B cell (primary cell): ENCODE data around the gene RPUSD3. TPM values are rescaled to one million over a fixed set of nuclear protein-coding genes. Genes with fewer than 3 reads are reported as not detected.

Experiments
- ATAC-seq: fragments of 200-7000 bp; cut with Tn5 transposase; one replicate; pipeline ENCODE4 v1.10.0; 2021; ENCODE audit warnings: low read depth, mild to moderate bottlenecking, moderate number of reproducible peaks, moderate library complexity
- CTCF ChIA-PET: fragments of 350-600 bp; sonication (Branson Sonifier 250); formaldehyde crosslinking; loops from one replicate; lab custom pipeline; 2021; ENCODE audit warnings: antibody characterized with exemption, inconsistent platforms; lab: Charles Lee
- POLR2A ChIA-PET: fragments of 350-600 bp; sonication (Branson Sonifier 250); formaldehyde crosslinking; loops from one replicate; lab custom pipeline; 2021; ENCODE audit warnings: antibody characterized with exemption; lab: Charles Lee
- DNase-seq: peaks from one replicate; pipeline ENCODE4 v3.0.0; 2013
- H2AFZ ChIP-seq: 2 replicates; pipeline ENCODE4 v1.6.1; 2012; ENCODE audit warnings: mild to moderate bottlenecking, low read depth, low read length; ENCODE audit not compliant: insufficient read depth, poor library complexity, severe bottlenecking
- H3K27ac ChIP-seq, 2 donors: 1 replicate in 1 of 2; 2 replicates in 1 of 2; pipeline ENCODE4 v1.5.1; 2012 to 2013; ENCODE audit warnings: low read length in 2 of 2, mild to moderate bottlenecking in 2 of 2, moderate library complexity in 1 of 2
- H3K27me3 ChIP-seq, 4 experiments: fragments of 200-600 bp in 1 of 4; sonication (generic) in 1 of 4; replicated peaks in 1 of 4; 1 replicate in 2 of 4; 2 replicates in 2 of 4; pipeline versions ENCODE4 v1.6.1 to v1.7.0; 2013 to 2016; ENCODE audit warnings: low read length in 3 of 4, mild to moderate bottlenecking in 2 of 4, mixed read lengths in 1 of 4, moderate library complexity in 1 of 4; ENCODE audit not compliant: insufficient read depth in 4 of 4, control insufficient read depth in 3 of 4; ENCODE audit errors: control extremely low read depth in 1 of 4
- H3K36me3 ChIP-seq, 2 experiments: replicated peaks in 1 of 2; 1 replicate in 1 of 2; 2 replicates in 1 of 2; pipeline versions ENCODE4 v1.6.1 to v1.7.1; 2013; ENCODE audit warnings: low read length in 1 of 2; ENCODE audit not compliant: insufficient read depth in 2 of 2, control insufficient read depth in 1 of 2; ENCODE audit errors: control extremely low read depth in 1 of 2, extremely low read depth in 1 of 2
- H3K4me1 ChIP-seq, 2 donors: fragments of 200-600 bp in 1 of 2; sonication (generic) in 1 of 2; 1 replicate in 1 of 2; 2 replicates in 1 of 2; pipeline versions ENCODE4 v1.5.1 to v1.6.1; 2013 to 2017; ENCODE audit warnings: low read length in 2 of 2; ENCODE audit not compliant: control insufficient read depth in 2 of 2, insufficient read depth in 2 of 2
- H3K4me2 ChIP-seq: replicated peaks from 2 replicates; pipeline ENCODE3; 2012; ENCODE audit warnings: mild to moderate bottlenecking, low read depth, low read length; ENCODE audit not compliant: poor library complexity, severe bottlenecking
- H3K4me3 ChIP-seq, 5 experiments: fragments of 200-600 bp in 1 of 5; sonication (generic) in 1 of 5; 1 replicate in 3 of 5; 2 replicates in 2 of 5; pipeline versions ENCODE4 v1.5.1 to v1.7.0; 2011 to 2016; ENCODE audit warnings: low read length in 4 of 5, mild to moderate bottlenecking in 4 of 5, low read depth in 2 of 5, control low read depth in 1 of 5, moderate library complexity in 1 of 5; ENCODE audit not compliant: insufficient read depth in 1 of 5; ENCODE audit errors: control extremely low read depth in 1 of 5, extremely low read depth in 1 of 5
- H3K79me2 ChIP-seq: fragments of 200-600 bp; sonication (generic); one replicate; pipeline ENCODE4 v1.6.0; 2016; ENCODE audit warnings: low read length; ENCODE audit not compliant: control insufficient read depth, insufficient read depth
- H3K9ac ChIP-seq: fragments of 200-600 bp; sonication (generic); 2 replicates; pipeline ENCODE4 v1.6.1; 2017; ENCODE audit warnings: mild to moderate bottlenecking, low read length, moderate library complexity
- H3K9me3 ChIP-seq, 3 donors: one replicate each; pipeline versions ENCODE4 v1.6.1 to v1.7.1; 2013; ENCODE audit warnings: low read length in 2 of 3; ENCODE audit not compliant: control insufficient read depth in 2 of 3, insufficient read depth in 1 of 3; ENCODE audit errors: control extremely low read depth in 1 of 3
- H4K20me1 ChIP-seq: 2 replicates; pipeline ENCODE4 v1.6.0; 2012; ENCODE audit warnings: mild to moderate bottlenecking, low read length; ENCODE audit not compliant: insufficient read depth, control insufficient read depth, poor library complexity, severe bottlenecking
- H3K27ac Mint-ChIP-seq: one replicate; pipeline ENCODE4 v1.8.0; 2021; ENCODE audit warnings: mixed read lengths
- H3K27me3 Mint-ChIP-seq: one replicate; pipeline ENCODE4 v1.8.0; 2021; ENCODE audit warnings: mixed read lengths
- H3K4me1 Mint-ChIP-seq: one replicate; pipeline ENCODE4 v1.8.0; 2021; ENCODE audit warnings: mixed read lengths
- H3K4me3 Mint-ChIP-seq: one replicate; pipeline ENCODE4 v1.8.0; 2021; ENCODE audit warnings: mixed read lengths
- H3K9me3 Mint-ChIP-seq: one replicate; pipeline ENCODE4 v1.8.0; 2022; ENCODE audit warnings: mixed read lengths; ENCODE audit not compliant: insufficient read depth
- CTCF ChIP-seq: fragments of 200-600 bp; IDR thresholded peaks from one replicate; pipeline ENCODE4 v1.8.0; 2022; ENCODE audit warnings: antibody characterized with exemption, mild to moderate bottlenecking
- EZH2 ChIP-seq: IDR thresholded peaks from 2 replicates; pipeline ENCODE4 v1.6.1; 2012; ENCODE audit warnings: borderline replicate concordance, low read depth, mild to moderate bottlenecking, moderate library complexity, low read length; ENCODE audit not compliant: insufficient read depth, poor library complexity, severe bottlenecking
- WGBS: methylation state at CpG from one replicate; pipeline ENCODE4 v1.1.5; 2013; ENCODE audit warnings: missing lambda C conversion rate; ENCODE audit not compliant: insufficient coverage; 5-methylcytosine and 5-hydroxymethylcytosine counted together
- intact Hi-C: fragments of 100-400 bp; cut with micrococcal nuclease; formaldehyde crosslinking; loops from one replicate; pipeline ENCODE4 v1.10.0; 2022
- polyA plus RNA-seq: library from polyadenylated mRNA; depleted of rRNA; stranded (reverse); fragments of >200 nt; gene quantifications from 2 replicates; pipeline ENCODE4 v1.2.3, GENCODE V29; 2012
- total RNA-seq, 2 donors: library from RNA; stranded (reverse); fragments of 120-200 nt in 1 of 2; gene quantifications; 1 replicate in 1 of 2; 2 replicates in 1 of 2; pipeline versions ENCODE4 v1.2.3 to v1.2.4, GENCODE V29; 2013 to 2022

Gene RPUSD3
- total and polyA plus RNA-seq, 2 donors (not counting 1 experiment from before 2014, with no cell fraction given), result 57.0 to 60.7 TPM

- H3K9me3 Mint-ChIP-seq, result no peaks in the 10 kb centered on the region
- H3K27ac Mint-ChIP-seq, result no peak overlapping the region
- Histone ChIP-seq H3K79me2 (no peaks in the 10 kb centered on the region), H3K4me2 (no peak overlapping the region), H3K9me3 (no peaks in the 10 kb centered on the region), H3K4me3 (no peak overlapping the region), H4K20me1 (no peaks in the 10 kb centered on the region), H3K27me3 (no peaks in the 10 kb centered on the region), H3K36me3 (peaks cover 0 to 5% of the 10 kb centered on the region in 2 experiments), H3K4me1 (no peaks in the 10 kb centered on the region), H3K27ac (no peak overlapping the region), H2AFZ (no peak overlapping the region), H3K9ac (no peak overlapping the region)
- H3K27me3 Mint-ChIP-seq, result no peaks in the 10 kb centered on the region
- H3K4me1 Mint-ChIP-seq, result no peaks in the 10 kb centered on the region
- no peak overlapping the region for H3K4me3 Mint-ChIP-seq
- CTCF ChIA-PET, result no interaction called here
- intact Hi-C loops, result no loop called here
- WGBS, result 96% methylated on average over 5 of the region's 7 CpGs
- TF ChIP-seq EZH2 (no peak), CTCF (no peak)
- ATAC-seq, result no peak
- DNase-seq, result no peak
- POLR2A ChIA-PET, result no interaction called here
Observed at GRCh38 chr3:9818666-9819335, 25.0 kb downstream of the RPUSD3 start.

DNA sequence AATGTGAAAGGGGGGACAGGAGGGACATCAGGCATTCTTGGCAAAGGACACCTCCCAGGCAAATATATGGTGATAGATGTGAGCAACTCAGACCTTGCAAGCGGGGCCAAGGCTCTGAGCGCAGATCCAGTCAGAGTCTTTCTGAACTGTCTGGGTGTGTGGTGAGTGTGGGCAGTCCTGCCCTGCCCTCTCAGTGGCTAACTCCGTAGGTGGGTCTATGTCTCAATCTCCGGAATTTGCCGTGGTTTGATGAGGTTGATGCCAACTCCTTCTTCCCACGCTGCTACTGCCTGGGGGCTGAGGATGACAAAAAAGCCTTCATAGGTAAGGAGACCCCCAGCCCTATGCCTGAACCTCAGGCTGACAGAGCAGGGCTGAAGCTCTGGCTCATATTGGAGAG, 26.4 kb downstream of the RPUSD3 start:
- no peaks in the 10 kb centered on the region for H3K79me2 ChIP-seq
- POLR2A ChIA-PET, result interaction anchor here (0.7 kb wide), 1 partner anchor 326 kb away, joined by 3 read pairs; no protein-coding TSS in a partner anchor
- H3K27me3 Mint-ChIP-seq, result no peaks in the 10 kb centered on the region
- TF ChIP-seq EZH2 (no peak), CTCF (no peak)
- no peaks in the 10 kb centered on the region for H3K27me3 ChIP-seq
- H3K9me3 Mint-ChIP-seq, result no peaks in the 10 kb centered on the region
- H3K4me1 ChIP-seq, result no peaks in the 10 kb centered on the region
- H3K36me3 ChIP-seq, result peaks cover 0 to 5% of the 10 kb centered on the region in 2 experiments
- no peak overlapping the region for H3K27ac Mint-ChIP-seq
- intact Hi-C loops, result no loop called here
- H3K4me2 ChIP-seq, result no peak overlapping the region
- no peaks in the 10 kb centered on the region for H3K9me3 ChIP-seq
- H4K20me1 ChIP-seq, result no peaks in the 10 kb centered on the region
- H3K4me1 Mint-ChIP-seq, result no peaks in the 10 kb centered on the region
- CTCF ChIA-PET, result no interaction called here
- no peak overlapping the region for H3K4me3 Mint-ChIP-seq
- no peak for ATAC-seq
- H3K27ac ChIP-seq, result no peak overlapping the region
- no peak overlapping the region for H3K9ac ChIP-seq
- no peak overlapping the region for H3K4me3 ChIP-seq
- no peak overlapping the region for H2AFZ ChIP-seq
- WGBS, result 98% methylated on average over 6 of the region's 6 CpGs
- no peak for DNase-seq
